H1 (cell line): ENCODE results near the gene TGFB1I1. TPM values are rescaled to one million over a fixed set of nuclear protein-coding genes. Genes with fewer than 3 reads are reported as not detected.

Experiments used
- CTCF ChIA-PET: fragments of 300-600 bp; sonication (Branson Sonifier 250); formaldehyde crosslinking; loops from one replicate; lab custom pipeline; 2021; ENCODE audit not compliant: partially characterized antibody; lab: Charles Lee
- POLR2A ChIA-PET: fragments of 300-600 bp; sonication (Branson Sonifier 250); formaldehyde crosslinking; loops from one replicate; lab custom pipeline; 2021; ENCODE audit warnings: inconsistent platforms; ENCODE audit not compliant: partially characterized antibody; lab: Charles Lee
- DNase-seq, 2 experiments: peaks; one replicate each; pipeline versions ENCODE4 v3.0.0 to v3.0.0-alpha.2; 2010 to 2022; ENCODE audit warnings: low spot score in 2 of 2, low read depth in 1 of 2, mixed read lengths in 1 of 2
- FAIRE-seq: peaks from 2 replicates; lab custom pipeline; 2011; peaks lifted over from hg19 to GRCh38; lab: Jason Lieb, UNC
- H2AFZ ChIP-seq: 2 replicates; pipeline ENCODE4 v1.8.1; 2012; ENCODE audit warnings: low read length, inconsistent platforms
- H2AK5ac ChIP-seq: 2 replicates; pipeline ENCODE4 v1.6.1; 2013; ENCODE audit warnings: low read depth, low read length
- H2BK120ac ChIP-seq: replicated peaks from 2 replicates; pipeline ENCODE3; 2013; ENCODE audit warnings: low read depth, low read length, inconsistent platforms
- H2BK12ac ChIP-seq: 2 replicates; pipeline ENCODE4 v1.6.1; 2013; ENCODE audit warnings: low read depth, low read length
- H2BK15ac ChIP-seq: 2 replicates; pipeline ENCODE4 v1.6.1; 2013; ENCODE audit warnings: low read length
- H2BK20ac ChIP-seq: 2 replicates; pipeline ENCODE4 v1.6.1; 2013; ENCODE audit warnings: low read length
- H2BK5ac ChIP-seq: 2 replicates; pipeline ENCODE4 v1.6.1; 2013; ENCODE audit warnings: low read depth, low read length
- H3K14ac ChIP-seq: 2 replicates; pipeline ENCODE4 v1.6.1; 2013; ENCODE audit warnings: inconsistent platforms; ENCODE audit not compliant: insufficient read length
- H3K18ac ChIP-seq: 2 replicates; pipeline ENCODE4 v1.6.1; 2013; ENCODE audit warnings: low read length; ENCODE audit errors: extremely low read depth
- H3K23ac ChIP-seq: 2 replicates; pipeline ENCODE4 v1.6.1; 2013; ENCODE audit warnings: inconsistent platforms; ENCODE audit not compliant: insufficient read length
- H3K23me2 ChIP-seq: 2 replicates; pipeline ENCODE4 v1.6.1; 2013; ENCODE audit warnings: low read depth, low read length
- H3K27ac ChIP-seq: 2 replicates; pipeline ENCODE4 v1.6.1; 2011; ENCODE audit warnings: low read depth, low read length, inconsistent platforms
- H3K27me3 ChIP-seq, 4 experiments: replicated peaks in 1 of 4; 1 replicate in 1 of 4; 2 replicates in 3 of 4; pipeline versions ENCODE4 v1.6.1 to v1.8.1; 2011 to 2013; ENCODE audit warnings: low read length in 3 of 4, mild to moderate bottlenecking in 3 of 4, inconsistent platforms in 2 of 4, mixed read lengths in 2 of 4, moderate library complexity in 1 of 4; ENCODE audit not compliant: control insufficient read depth in 3 of 4, insufficient read depth in 3 of 4; ENCODE audit errors: extremely low read depth in 1 of 4
- H3K36me3 ChIP-seq, 4 experiments: 2 replicates each; pipeline versions ENCODE4 v1.6.1 to v1.8.1; 2011 to 2013; ENCODE audit warnings: mild to moderate bottlenecking in 4 of 4, low read length in 3 of 4, moderate library complexity in 2 of 4, control low read depth in 1 of 4, inconsistent platforms in 1 of 4; ENCODE audit not compliant: insufficient read depth in 4 of 4, control insufficient read depth in 2 of 4
- H3K4ac ChIP-seq: replicated peaks from 2 replicates; pipeline ENCODE3; 2013; ENCODE audit warnings: low read length, low read depth, mixed read lengths, inconsistent platforms; ENCODE audit not compliant: insufficient read length
- H3K4me1 ChIP-seq, 4 experiments: replicated peaks in 1 of 4; 1 replicate in 1 of 4; 2 replicates in 3 of 4; pipeline versions ENCODE4 v1.6.1 to v1.8.1; 2011 to 2013; ENCODE audit warnings: low read length in 3 of 4, inconsistent platforms in 2 of 4, mixed read lengths in 1 of 4; ENCODE audit not compliant: insufficient read depth in 4 of 4, control insufficient read depth in 3 of 4
- H3K4me2 ChIP-seq, 2 experiments: 2 replicates each; pipeline versions ENCODE4 v1.6.1 to v1.8.1; 2011 to 2013; ENCODE audit warnings: low read depth in 2 of 2, low read length in 2 of 2, control low read depth in 1 of 2, inconsistent platforms in 1 of 2, mild to moderate bottlenecking in 1 of 2; ENCODE audit not compliant: insufficient read depth in 1 of 2
- H3K4me3 ChIP-seq, 4 experiments: fragments of 200-600, 300-600 bp in 1 of 4; sonication (generic), shearing (Covaris generic), sonication (Bioruptor Twin) in 1 of 4; 2 replicates each; pipeline versions ENCODE4 v1.5.1 to v1.8.1; 2011 to 2016; ENCODE audit warnings: low read length in 4 of 4, low read depth in 3 of 4, control low read depth in 2 of 4, inconsistent platforms in 2 of 4, mild to moderate bottlenecking in 2 of 4, mixed read lengths in 1 of 4, moderate library complexity in 1 of 4; ENCODE audit not compliant: insufficient read depth in 2 of 4; ENCODE audit errors: extremely low read depth in 1 of 4
- H3K56ac ChIP-seq: replicated peaks from 2 replicates; pipeline ENCODE3; 2013; ENCODE audit warnings: low read depth, mild to moderate bottlenecking, mixed read lengths, low read length, inconsistent platforms; ENCODE audit not compliant: insufficient read length
- H3K79me1 ChIP-seq: 2 replicates; pipeline ENCODE4 v1.6.1; 2013; ENCODE audit warnings: low read depth, low read length, control low read depth
- H3K79me2 ChIP-seq, 2 experiments: 2 replicates each; pipeline versions ENCODE4 v1.6.1 to v1.8.1; 2012 to 2013; ENCODE audit warnings: low read length in 2 of 2, mild to moderate bottlenecking in 2 of 2, inconsistent platforms in 1 of 2; ENCODE audit not compliant: insufficient read depth in 2 of 2, control insufficient read depth in 1 of 2
- H3K9ac ChIP-seq, 4 experiments: replicated peaks in 1 of 4; 1 replicate in 1 of 4; 2 replicates in 3 of 4; pipeline versions ENCODE4 v1.6.1 to v1.8.1; 2011 to 2013; ENCODE audit warnings: low read depth in 3 of 4, low read length in 3 of 4, control low read depth in 2 of 4, mild to moderate bottlenecking in 2 of 4, moderate library complexity in 2 of 4, inconsistent platforms in 1 of 4; ENCODE audit errors: extremely low read depth in 1 of 4
- H3K9me3 ChIP-seq, 2 experiments: 2 replicates each; pipeline versions ENCODE4 v1.6.1 to v1.8.1; 2012 to 2013; ENCODE audit warnings: mild to moderate bottlenecking in 2 of 2, moderate library complexity in 2 of 2, control low read depth in 1 of 2, inconsistent platforms in 1 of 2, low read depth in 1 of 2, low read length in 1 of 2, mixed read lengths in 1 of 2; ENCODE audit not compliant: insufficient read depth in 2 of 2
- H4K20me1 ChIP-seq, 2 experiments: replicated peaks in 1 of 2; 2 replicates each; pipeline versions ENCODE3 to v1.8.1; 2011 to 2013; ENCODE audit warnings: inconsistent platforms in 2 of 2, low read length in 2 of 2, mild to moderate bottlenecking in 1 of 2; ENCODE audit not compliant: insufficient read depth in 2 of 2, control insufficient read depth in 1 of 2
- H4K5ac ChIP-seq: 2 replicates; pipeline ENCODE4 v1.6.1; 2013; ENCODE audit warnings: low read length, low read depth, mixed read lengths, inconsistent platforms; ENCODE audit not compliant: insufficient read length
- H4K8ac ChIP-seq: 2 replicates; pipeline ENCODE4 v1.8.0; 2013; ENCODE audit warnings: mild to moderate bottlenecking, moderate library complexity, low read length, inconsistent platforms; ENCODE audit not compliant: insufficient read depth; ENCODE audit errors: extremely low read depth
- H4K91ac ChIP-seq: replicated peaks from 2 replicates; pipeline ENCODE3; 2013; ENCODE audit warnings: low read length, mixed read lengths, inconsistent platforms; ENCODE audit not compliant: insufficient read length
- ATF2 ChIP-seq: IDR thresholded peaks from 2 replicates; pipeline ENCODE4 v1.6.1; 2012; ENCODE audit warnings: low read length, inconsistent platforms
- CTBP2 ChIP-seq: IDR thresholded peaks from 2 replicates; pipeline ENCODE4 v1.7.0; 2011; ENCODE audit warnings: borderline replicate concordance, mild to moderate bottlenecking, moderate library complexity, mixed read lengths, low read length; ENCODE audit not compliant: insufficient read depth, insufficient read length
- EP300 ChIP-seq, 2 experiments: IDR thresholded peaks; 1 replicate in 1 of 2; 2 replicates in 1 of 2; pipeline ENCODE4 v1.6.1; 2011 to 2012; ENCODE audit warnings: low read depth in 2 of 2, low read length in 2 of 2, mild to moderate bottlenecking in 2 of 2, borderline replicate concordance in 1 of 2, inconsistent platforms in 1 of 2, moderate library complexity in 1 of 2
- HDAC2 ChIP-seq, 2 experiments: fragments of 300-600 bp in 1 of 2; sonication (generic) in 1 of 2; IDR thresholded peaks; 2 replicates each; pipeline ENCODE4 v1.6.1; 2011 to 2012; ENCODE audit warnings: low read depth in 2 of 2, low read length in 2 of 2, mild to moderate bottlenecking in 2 of 2, moderate library complexity in 2 of 2, borderline replicate concordance in 1 of 2, inconsistent platforms in 1 of 2
- JUN ChIP-seq: IDR thresholded peaks from 2 replicates; pipeline ENCODE4 v1.6.1; 2011; ENCODE audit warnings: low read depth, mild to moderate bottlenecking, improper control_type of control experiment, low read length
- JUND ChIP-seq: IDR thresholded peaks from 2 replicates; pipeline ENCODE4 v1.6.1; 2011; ENCODE audit warnings: mild to moderate bottlenecking, improper control_type of control experiment, low read length
- RBBP5 ChIP-seq: IDR thresholded peaks from 2 replicates; pipeline ENCODE4 v1.7.1; 2012; ENCODE audit warnings: low read depth, mild to moderate bottlenecking, inconsistent platforms, low read length, moderate library complexity, borderline replicate concordance
- SP2 ChIP-seq: IDR thresholded peaks from 2 replicates; pipeline ENCODE4 v1.6.1; 2012; ENCODE audit warnings: mild to moderate bottlenecking, low read length, inconsistent platforms
- YY1 ChIP-seq: IDR thresholded peaks from 2 replicates; pipeline ENCODE4 v1.6.1; 2011; ENCODE audit warnings: low read depth, mild to moderate bottlenecking, low read length
- WGBS, 2 experiments: shearing (Covaris generic) in 1 of 2; methylation state at CpG; one replicate each; pipeline versions ENCODE4 v1.1.6 to v1.1.7; 2013 to 2015; ENCODE audit warnings: low lambda C conversion rate in 2 of 2, mixed read lengths in 2 of 2, inconsistent platforms in 1 of 2, low coverage in 1 of 2, missing lambda C conversion rate in 1 of 2; ENCODE audit not compliant: insufficient replicate concordance in 2 of 2, insufficient coverage in 1 of 2, insufficient read length in 1 of 2; ENCODE audit errors: extremely low coverage in 1 of 2, missing lambda C conversion rate in 1 of 2; 5-methylcytosine and 5-hydroxymethylcytosine counted together
- polyA plus RNA-seq, 7 experiments: library from polyadenylated mRNA; depleted of rRNA in 3 of 7; stranded (reverse) in 5 of 7; unstranded in 2 of 7; fragments of >200 nt in 5 of 7; fragments of 200-250 nt in 2 of 7; gene quantifications; 1 replicate in 5 of 7; 2 replicates in 1 of 7; 4 replicates in 1 of 7; pipeline versions ENCODE4 v1.2.1 to v1.2.3, GENCODE V29; 2011 to 2013; ENCODE audit warnings: missing spikeins in 2 of 7, mixed read lengths in 2 of 7
- total RNA-seq: library from RNA; stranded (reverse); fragmentation: NEBNext Ultra II Directional; extraction: Animal tissue kit (Norgen Biotek cat#: 25700); gene quantifications from 2 replicates; pipeline ENCODE4 v1.2.1, GENCODE V29; 2021

TGFB1I1 gene
- total and polyA plus RNA-seq, 2 of the 8 experiments (the other 6 are each of a cell fraction or from before 2014, with no cell fraction given): 5.6 to 5.8 TPM

- Histone ChIP-seq H3K9ac (no peak overlapping the region; a peak in 1 of 7 replicates), H3K23ac (no peak overlapping the region), H3K14ac (no peak overlapping the region), H3K4ac (no peak overlapping the region), H2AFZ (no peak overlapping the region), H2BK5ac (no peak overlapping the region), H4K8ac (no peak overlapping the region)
- no peak for DNase-seq
- TF ChIP-seq JUN (no peak), YY1 (no peak), HDAC2 (IDR thresholded peaks at IDR 0.05; ENCODE audit: borderline replicate concordance in 1 of 2, low read depth in 2 of 2, low read length in 2 of 2) (no peak), EP300 (IDR thresholded peaks at IDR 0.05; ENCODE audit: borderline replicate concordance in 1 of 2, low read depth in 2 of 2, low read length in 2 of 2) (no peak), RBBP5 (no peak), JUND (no peak), CTBP2 (no peak), ATF2 (no peak), SP2 (no peak)
- TF ChIP-seq, all 59 proteins: peak for 0
- Histone ChIP-seq H4K5ac (no peak overlapping the region), H3K36me3 (no peaks in the 10 kb centered on the region), H3K4me3 (no peak overlapping the region), H2AK5ac (no peak overlapping the region), H3K79me2 (no peaks in the 10 kb centered on the region), H2BK12ac (no peak overlapping the region), H3K18ac (no peak overlapping the region), H3K27me3 (peaks cover 1 to 38% (median 21%) of the 10 kb centered on the region in 4 experiments), H3K9me3 (no peaks in the 10 kb centered on the region), H4K20me1 (peaks cover 0 to 7% of the 10 kb centered on the region in 2 experiments), H2BK120ac (no peak overlapping the region), H3K56ac (no peak overlapping the region), H3K23me2 (peaks cover 14% of the 10 kb centered on the region; the same call in 1 of the 2 replicates), H2BK15ac (no peak overlapping the region), H3K4me2 (no peak overlapping the region), H3K27ac (no peak overlapping the region), H2BK20ac (no peak overlapping the region), H4K91ac (no peak overlapping the region), H3K4me1 (peaks cover 0 to 4% (median 1%) of the 10 kb centered on the region in 4 experiments; a peak in 3 of 7 replicates), H3K79me1 (no peaks in the 10 kb centered on the region)
- WGBS, 2 experiments: 88% methylated on average over 7 of the region's 7 CpGs; no CpG with 5 or more reads in 1 of the 2 experiments
- ChIA-PET POLR2A (interaction anchor here (1.0 to 2.3 kb wide), 4 partner anchors 18 to 239 kb away, joined by 3 to 6 read pairs (median 3); a partner anchor contains a TSS), CTCF (interaction anchor here (1.3 to 1.7 kb wide), 3 partner anchors 20 to 230 kb away, joined by 4 to 6 read pairs (median 6); no protein-coding TSS in a partner anchor)
- FAIRE-seq: no peak
Observed at GRCh38 chr16:31480851-31481536, 9.0 kb downstream of the TGFB1I1 start.
